CD4-positive, alpha-beta T cell treated with Interleukin-15 for 1 hour (primary cell): ENCODE results near the gene NEK5.

Experiments
- DNase-seq: peaks from one replicate; pipeline ENCODE4 v3.0.0-alpha.2; 2020

The NEK5 gene

GRCh38 chr13:52006523-52007245 lies 122.2 kb downstream of the NEK5 start:
- no peak for DNase-seq

DNA sequence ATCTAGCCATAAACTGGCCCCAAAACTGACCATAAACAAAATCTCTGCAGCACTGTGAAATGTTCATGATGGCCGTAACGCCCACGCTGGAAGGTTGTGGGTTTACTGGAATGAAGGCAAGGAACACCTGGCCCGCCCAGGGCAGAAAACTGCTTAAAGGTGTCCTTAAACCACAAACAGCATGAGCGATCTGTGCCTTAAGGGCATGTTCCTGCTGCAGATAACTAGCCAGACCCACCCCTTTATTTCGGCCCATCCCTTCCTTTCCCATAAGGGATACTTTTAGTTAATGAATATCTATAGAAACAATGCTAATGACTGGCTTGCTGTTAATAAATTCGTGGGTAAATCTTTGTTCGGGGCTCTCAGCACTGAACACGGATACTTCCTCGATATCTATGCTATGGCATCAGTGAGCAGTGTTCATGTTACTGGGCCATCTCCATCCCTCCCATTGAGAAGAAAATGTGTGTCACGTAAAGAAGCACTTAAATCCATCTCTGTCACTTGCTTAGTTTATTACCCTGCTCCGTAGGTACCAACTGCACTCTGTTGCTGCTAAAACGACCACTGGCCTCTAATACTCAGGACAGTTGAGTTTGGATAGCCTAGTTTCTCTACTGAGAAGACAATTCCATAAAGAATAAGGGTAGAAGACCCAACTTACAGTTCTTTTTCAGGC lies 122.9 kb downstream of the NEK5 start:
- DNase-seq = no peak

DNA sequence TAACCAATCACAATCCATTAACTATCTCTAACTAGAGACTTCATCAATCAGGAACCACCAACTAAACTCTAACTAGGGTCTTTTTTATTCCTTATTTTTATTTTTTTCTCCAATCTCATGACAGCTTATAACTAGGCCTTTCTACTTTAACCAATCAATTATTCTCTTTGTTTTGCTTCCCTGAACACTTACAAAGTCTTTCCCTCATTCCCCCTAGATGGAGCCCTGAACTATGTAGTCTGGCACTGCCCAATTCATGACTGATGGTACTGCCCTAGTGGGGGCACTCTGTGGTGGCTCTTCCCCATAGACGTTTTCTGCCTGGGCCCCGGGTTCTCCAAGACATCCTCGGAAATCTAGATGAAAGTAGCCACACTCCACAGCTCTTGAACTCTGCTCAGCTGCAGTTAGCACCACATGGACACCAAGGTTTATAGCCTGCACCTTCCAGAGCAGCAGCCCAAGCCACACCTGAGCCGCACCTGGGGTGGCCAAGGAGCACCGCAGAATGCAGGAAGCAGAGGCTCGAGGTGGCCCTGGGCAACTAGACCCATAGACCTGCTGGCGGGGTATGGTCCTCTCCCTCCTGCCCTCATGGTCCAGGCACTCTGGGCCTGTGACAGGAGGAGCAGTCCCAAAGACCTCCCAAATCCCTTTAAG lies 124.2 kb downstream of the NEK5 start:
- no peak for DNase-seq

- DNase-seq = no peak
Observed at GRCh38 chr13:52003541-52003940, 125.3 kb downstream of the NEK5 start.

DNA sequence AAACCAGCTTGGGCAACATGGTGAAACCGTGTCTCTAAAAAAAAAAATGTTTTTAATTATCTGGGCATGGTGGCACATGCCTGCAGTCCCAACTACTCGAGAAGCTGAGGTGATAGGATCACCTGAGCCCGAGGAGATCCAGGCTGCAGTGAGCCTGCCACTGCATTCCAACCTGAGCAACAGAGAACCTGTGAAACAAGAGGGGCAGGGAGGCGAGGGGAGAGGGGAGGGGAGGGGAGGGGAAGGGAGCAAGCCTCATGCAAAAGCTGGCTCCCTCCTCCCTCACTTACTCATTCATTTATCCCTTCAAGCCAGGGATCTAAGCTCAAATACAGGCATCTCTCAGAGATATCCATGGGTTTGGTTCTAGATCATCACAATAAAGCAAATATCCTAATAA lies 126.5 kb downstream of the NEK5 start:
- DNase-seq = no peak

DNA sequence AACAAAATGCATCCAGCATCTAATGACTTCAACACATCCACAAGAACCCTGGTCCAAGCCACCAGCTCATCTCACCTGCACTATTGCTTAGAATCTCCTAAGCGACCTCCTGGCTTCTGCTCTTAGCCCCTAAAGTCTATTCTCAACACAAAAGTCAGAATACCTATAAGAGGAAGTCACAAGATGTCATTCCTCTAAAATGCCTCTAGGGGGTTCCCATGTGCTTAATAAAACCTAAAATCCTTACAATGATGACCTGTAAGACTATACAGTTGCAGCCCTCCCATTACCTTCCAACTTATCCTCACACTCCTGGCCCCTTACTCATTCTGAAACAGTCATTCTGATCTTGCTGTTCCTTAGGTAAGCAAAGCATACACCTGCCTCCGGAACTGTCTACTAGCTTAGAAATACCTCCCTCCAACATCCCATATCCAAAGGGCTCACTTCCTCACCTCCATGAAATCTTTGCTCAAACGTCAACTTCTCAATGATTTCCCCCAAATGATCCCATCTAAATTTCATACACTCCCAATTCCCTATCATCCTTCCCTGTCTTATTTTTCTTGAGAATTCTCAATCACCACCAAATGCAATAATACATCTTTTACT lies 127.6 kb downstream of the NEK5 start:
- DNase-seq = no peak

- no peak for DNase-seq
Observed at GRCh38 chr13:51999921-52000320, 129.0 kb downstream of the NEK5 start.

DNA sequence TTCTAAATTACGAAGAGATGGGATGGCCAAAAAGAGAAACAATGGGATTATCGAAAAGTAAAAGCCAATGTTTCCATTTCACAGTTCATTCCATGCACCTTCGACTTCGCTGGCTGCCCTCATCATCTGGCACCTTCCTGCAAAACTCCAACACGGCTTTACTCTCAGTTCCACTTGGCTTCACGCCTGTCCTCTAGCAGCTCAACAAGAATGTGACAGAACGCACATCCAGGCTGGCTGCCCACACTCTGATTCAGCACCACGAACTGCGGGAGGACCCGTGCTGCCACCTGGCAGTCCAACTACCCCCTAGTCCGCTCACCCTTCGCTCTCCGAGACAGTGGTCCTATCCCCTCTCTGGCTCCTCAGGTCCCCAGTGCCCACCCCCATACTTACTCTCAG lies 129.4 kb downstream of the NEK5 start:
- DNase-seq = no peak

DNA sequence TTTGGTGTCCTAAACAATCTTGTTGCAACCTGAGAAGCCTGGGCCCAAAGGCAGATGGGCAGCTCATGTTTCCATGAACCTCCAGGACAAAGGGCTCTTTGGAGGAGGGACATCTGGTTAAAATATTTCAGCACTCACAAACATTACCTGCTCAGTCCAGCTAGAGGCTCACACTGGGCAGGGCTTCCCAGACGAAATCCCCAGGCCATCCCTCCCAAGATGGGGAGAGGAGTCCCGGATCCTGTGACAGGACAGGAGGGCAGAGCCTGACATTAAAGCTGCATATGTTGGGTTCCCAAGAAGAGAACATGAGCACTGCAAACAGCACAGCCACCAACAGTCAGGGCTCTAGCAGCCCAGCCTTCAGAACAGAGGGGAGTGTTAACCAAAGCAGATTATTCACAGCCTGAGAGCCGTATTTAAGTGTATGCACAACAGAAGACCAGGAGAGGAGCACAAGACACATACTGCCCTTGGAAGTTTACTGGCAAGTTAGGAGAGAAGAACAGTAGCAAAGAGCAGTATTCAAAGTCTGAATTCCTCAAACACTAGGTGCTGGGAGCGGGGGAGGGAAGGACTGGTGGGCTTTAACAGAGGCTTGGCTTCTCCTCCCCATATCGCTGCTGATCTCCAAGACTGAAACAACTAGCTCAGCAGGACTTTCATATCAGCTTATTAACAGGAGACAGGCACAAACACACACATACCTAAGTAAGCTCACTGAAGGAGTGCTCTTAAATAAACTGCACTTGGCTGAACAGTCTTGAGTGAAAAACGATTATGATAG lies 130.0 kb downstream of the NEK5 start:
- no peak for DNase-seq

DNA sequence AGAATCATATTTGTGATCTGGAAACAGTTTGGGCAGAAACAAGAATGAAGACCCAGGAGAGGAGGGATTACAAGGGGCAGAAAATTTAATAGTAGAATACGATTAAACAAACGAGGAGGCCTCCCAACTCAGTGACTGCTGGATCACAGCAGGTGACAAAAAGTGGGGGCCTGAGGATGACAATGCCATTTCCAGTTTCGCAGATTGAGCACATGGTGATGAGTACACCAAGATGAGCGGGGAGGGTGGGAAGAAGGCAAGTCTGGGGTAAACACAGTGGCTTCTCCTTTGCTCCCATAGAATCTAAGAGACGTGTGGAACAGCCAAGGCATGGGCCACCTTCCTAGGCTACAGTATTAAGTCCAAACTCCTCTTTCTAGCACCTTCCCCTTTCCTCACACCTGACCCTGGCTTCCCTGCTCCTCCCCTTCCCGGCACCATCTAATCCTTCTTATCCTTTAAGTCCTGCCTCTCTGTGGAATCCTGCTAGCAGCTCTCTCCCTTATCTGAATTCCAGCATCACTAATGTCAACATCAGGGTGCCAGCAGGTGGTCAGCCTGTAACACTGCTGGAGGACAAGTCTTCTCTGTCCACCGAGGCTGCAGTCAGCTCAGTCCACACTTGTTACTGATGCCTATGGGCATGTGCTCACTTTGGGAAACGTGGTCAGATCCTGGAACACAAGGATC lies 131.1 kb downstream of the NEK5 start:
- no peak for DNase-seq

GRCh38 chr13:51997186-51997585 lies 131.7 kb downstream of the NEK5 start:
- no peak for DNase-seq

GRCh38 chr13:51996641-51997040 lies 132.2 kb downstream of the NEK5 start:
- no peak for DNase-seq

GRCh38 chr13:51995677-51996551 lies 133.0 kb downstream of the NEK5 start:
- DNase-seq = no peak

- DNase-seq = no peak
Observed at GRCh38 chr13:51993713-51994112, 135.2 kb downstream of the NEK5 start.

DNA sequence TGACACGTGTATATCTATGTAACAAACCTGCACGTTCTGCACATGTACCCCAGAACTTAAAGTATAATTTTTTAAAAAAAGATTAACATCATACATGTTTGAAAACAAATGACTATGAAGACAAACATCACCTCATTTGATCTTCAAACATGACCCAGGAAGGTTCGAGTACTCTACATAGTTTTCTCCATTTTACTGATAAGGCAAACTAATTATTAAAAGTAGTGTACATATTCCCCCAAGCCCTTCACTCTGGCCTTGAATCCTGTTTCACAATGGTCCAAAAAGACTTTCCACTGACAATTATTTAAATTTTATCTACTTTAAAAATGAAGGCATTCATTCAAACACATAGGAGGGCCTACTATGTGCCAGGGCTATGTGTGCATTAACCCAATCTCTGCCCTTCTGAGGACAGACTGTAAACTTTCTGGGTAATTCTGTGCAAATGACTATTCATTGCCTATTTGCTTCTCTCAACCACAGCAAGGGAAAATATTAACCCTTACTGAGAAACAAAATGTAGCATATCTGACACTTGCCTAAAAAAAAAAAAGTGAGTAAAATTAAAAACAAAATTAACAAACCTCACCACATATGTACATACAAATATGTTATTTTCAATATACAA lies 139.8 kb downstream of the NEK5 start:
- DNase-seq = no peak
